Glutamatergic neuron (in vitro differentiated cells): ENCODE data around the gene PLEKHM1. TPM values are rescaled to one million over a fixed set of nuclear protein-coding genes. Genes with fewer than 3 reads are reported as not detected.
A peak's percentile ranks its signal among the peaks of the same experiment; 100 is the strongest.
"Not testable (repeated sequence)": the region's sequence is repeated elsewhere in the genome, so short reads cannot be mapped to it uniquely, and the experiment has no call there.

Experiments used
- DNase-seq: peaks from one replicate; pipeline ENCODE4 v3.0.0; 2022
- H3K27ac Mint-ChIP-seq: one replicate; pipeline ENCODE4 v1.8.0; 2020; ENCODE audit warnings: mild to moderate bottlenecking, mixed read lengths, inconsistent platforms; ENCODE audit not compliant: unreplicated experiment
- H3K27me3 Mint-ChIP-seq: one replicate; pipeline ENCODE4 v1.8.0; 2020; ENCODE audit warnings: mild to moderate bottlenecking, moderate library complexity, mixed read lengths, inconsistent platforms; ENCODE audit not compliant: unreplicated experiment
- H3K36me3 Mint-ChIP-seq: one replicate; pipeline ENCODE4 v1.8.0; 2020; ENCODE audit warnings: mild to moderate bottlenecking, mixed read lengths, inconsistent platforms; ENCODE audit not compliant: unreplicated experiment
- H3K4me1 Mint-ChIP-seq: one replicate; pipeline ENCODE4 v1.8.0; 2020; ENCODE audit warnings: mild to moderate bottlenecking, low read depth, mixed read lengths, inconsistent platforms; ENCODE audit not compliant: unreplicated experiment
- H3K4me3 Mint-ChIP-seq: one replicate; pipeline ENCODE4 v1.8.0; 2020; ENCODE audit warnings: mild to moderate bottlenecking, mixed read lengths, inconsistent platforms; ENCODE audit not compliant: unreplicated experiment
- H3K9me3 Mint-ChIP-seq: one replicate; pipeline ENCODE4 v1.8.0; 2020; ENCODE audit warnings: mild to moderate bottlenecking, moderate library complexity, mixed read lengths, inconsistent platforms; ENCODE audit not compliant: unreplicated experiment
- CTCF ChIP-seq: fragments of 200-600 bp; sonication (generic); IDR thresholded peaks from one replicate; pipeline ENCODE4 v1.5.0; 2021; ENCODE audit not compliant: partially characterized antibody, unreplicated experiment
- total RNA-seq: library from RNA; stranded (reverse); fragmentation: NEBNext Ultra II Directional; extraction: Animal tissue kit (Norgen Biotek cat#: 25700); gene quantifications from one replicate; pipeline ENCODE4 v1.2.1, GENCODE V29; 2021; ENCODE audit not compliant: unreplicated experiment

The PLEKHM1 gene
- total RNA-seq, 1 donor from 2014 or later, result 59.5 TPM

- H3K27me3 Mint-ChIP-seq, H3K9me3 Mint-ChIP-seq, H3K4me1 Mint-ChIP-seq, H3K4me3 Mint-ChIP-seq, DNase-seq, H3K27ac Mint-ChIP-seq, H3K36me3 Mint-ChIP-seq: not testable (repeated sequence)
These were observed 36.8 kb downstream of the PLEKHM1 start for GRCh38 chr17:45453731-45454130.

GRCh38 chr17:45453225-45453534, 37.3 kb downstream of the PLEKHM1 start:
- DNase-seq, H3K36me3 Mint-ChIP-seq, H3K27me3 Mint-ChIP-seq, H3K27ac Mint-ChIP-seq, H3K4me1 Mint-ChIP-seq, H3K9me3 Mint-ChIP-seq, H3K4me3 Mint-ChIP-seq: not testable (repeated sequence)

- not testable (repeated sequence) for H3K9me3 Mint-ChIP-seq, H3K36me3 Mint-ChIP-seq, H3K27me3 Mint-ChIP-seq, H3K4me1 Mint-ChIP-seq, H3K27ac Mint-ChIP-seq, DNase-seq, H3K4me3 Mint-ChIP-seq
These were observed 37.9 kb downstream of the PLEKHM1 start for GRCh38 chr17:45452329-45453224.

- H3K4me1 Mint-ChIP-seq, result not testable (repeated sequence)
These were observed 38.9 kb downstream of the PLEKHM1 start for GRCh38 chr17:45451660-45452059.

GRCh38 chr17:45451131-45451530, 39.4 kb downstream of the PLEKHM1 start:
- TF ChIP-seq CTCF, result no peak
- Mint-ChIP-seq H3K4me1 (no peaks in the 10 kb centered on the region), H3K9me3 (peaks cover 5% of the 10 kb centered on the region), H3K27ac (no peak overlapping the region), H3K36me3 (no peaks in the 10 kb centered on the region), H3K27me3 (peaks cover 2% of the 10 kb centered on the region), H3K4me3 (no peak overlapping the region)
- DNase-seq, result peak; percentile 38

More at GRCh38 chr17:45451660-45452059, 38.9 kb downstream of the PLEKHM1 start:
- not testable (repeated sequence) for H3K9me3 Mint-ChIP-seq, H3K4me3 Mint-ChIP-seq, H3K36me3 Mint-ChIP-seq, DNase-seq, H3K27ac Mint-ChIP-seq, H3K27me3 Mint-ChIP-seq

GRCh38 chr17:45449708-45450329, 40.7 kb downstream of the PLEKHM1 start:
- not testable (repeated sequence) for H3K9me3 Mint-ChIP-seq, H3K36me3 Mint-ChIP-seq, H3K27me3 Mint-ChIP-seq, H3K4me3 Mint-ChIP-seq, H3K4me1 Mint-ChIP-seq, DNase-seq, H3K27ac Mint-ChIP-seq

- DNase-seq, H3K4me3 Mint-ChIP-seq, H3K9me3 Mint-ChIP-seq, H3K36me3 Mint-ChIP-seq, H3K27ac Mint-ChIP-seq, H3K27me3 Mint-ChIP-seq, H3K4me1 Mint-ChIP-seq: not testable (repeated sequence)
These were observed 41.3 kb downstream of the PLEKHM1 start for GRCh38 chr17:45449260-45449659.

- H3K4me3 Mint-ChIP-seq, DNase-seq, H3K9me3 Mint-ChIP-seq: not testable (repeated sequence)
These were observed 42.0 kb downstream of the PLEKHM1 start for GRCh38 chr17:45448483-45448882.

GRCh38 chr17:45448066-45448465, 42.5 kb downstream of the PLEKHM1 start:
- DNase-seq, H3K36me3 Mint-ChIP-seq, H3K9me3 Mint-ChIP-seq, H3K4me1 Mint-ChIP-seq, H3K4me3 Mint-ChIP-seq, H3K27ac Mint-ChIP-seq, H3K27me3 Mint-ChIP-seq: not testable (repeated sequence)

More at GRCh38 chr17:45448483-45448882, 42.0 kb downstream of the PLEKHM1 start:
- H3K27ac Mint-ChIP-seq, H3K4me1 Mint-ChIP-seq, H3K36me3 Mint-ChIP-seq, H3K27me3 Mint-ChIP-seq: not testable (repeated sequence)

- H3K27me3 Mint-ChIP-seq, H3K27ac Mint-ChIP-seq, H3K4me3 Mint-ChIP-seq, H3K36me3 Mint-ChIP-seq, H3K9me3 Mint-ChIP-seq, DNase-seq, H3K4me1 Mint-ChIP-seq: not testable (repeated sequence)
These were observed 42.9 kb downstream of the PLEKHM1 start for GRCh38 chr17:45447650-45448049.

GRCh38 chr17:45446872-45447625, 43.5 kb downstream of the PLEKHM1 start:
- not testable (repeated sequence) for H3K4me3 Mint-ChIP-seq, H3K9me3 Mint-ChIP-seq, DNase-seq, H3K27me3 Mint-ChIP-seq, H3K36me3 Mint-ChIP-seq, H3K27ac Mint-ChIP-seq, H3K4me1 Mint-ChIP-seq
